Testis (tissue), 2 donors: Measurements from ENCODE around the gene PARD6B.

Experiments
- POLR2A ChIP-seq: fragments of 450-650 bp; IDR thresholded peaks from one replicate; pipeline ENCODE4 v1.6.1; 2017; ENCODE audit warnings: antibody characterized with exemption, mild to moderate bottlenecking, moderate library complexity
- TF ChIP-seq, protein P1 (sequence below), 3 experiments: fragments of 450-650 bp in 2 of 3; fragments of 200-600 bp in 1 of 3; sonication (generic) in 1 of 3; IDR thresholded peaks; one replicate each; pipeline ENCODE4 v1.5.1; 2016 to 2019; ENCODE audit warnings: antibody characterized with exemption in 3 of 3, mild to moderate bottlenecking in 2 of 3, moderate library complexity in 1 of 3

DNA sequence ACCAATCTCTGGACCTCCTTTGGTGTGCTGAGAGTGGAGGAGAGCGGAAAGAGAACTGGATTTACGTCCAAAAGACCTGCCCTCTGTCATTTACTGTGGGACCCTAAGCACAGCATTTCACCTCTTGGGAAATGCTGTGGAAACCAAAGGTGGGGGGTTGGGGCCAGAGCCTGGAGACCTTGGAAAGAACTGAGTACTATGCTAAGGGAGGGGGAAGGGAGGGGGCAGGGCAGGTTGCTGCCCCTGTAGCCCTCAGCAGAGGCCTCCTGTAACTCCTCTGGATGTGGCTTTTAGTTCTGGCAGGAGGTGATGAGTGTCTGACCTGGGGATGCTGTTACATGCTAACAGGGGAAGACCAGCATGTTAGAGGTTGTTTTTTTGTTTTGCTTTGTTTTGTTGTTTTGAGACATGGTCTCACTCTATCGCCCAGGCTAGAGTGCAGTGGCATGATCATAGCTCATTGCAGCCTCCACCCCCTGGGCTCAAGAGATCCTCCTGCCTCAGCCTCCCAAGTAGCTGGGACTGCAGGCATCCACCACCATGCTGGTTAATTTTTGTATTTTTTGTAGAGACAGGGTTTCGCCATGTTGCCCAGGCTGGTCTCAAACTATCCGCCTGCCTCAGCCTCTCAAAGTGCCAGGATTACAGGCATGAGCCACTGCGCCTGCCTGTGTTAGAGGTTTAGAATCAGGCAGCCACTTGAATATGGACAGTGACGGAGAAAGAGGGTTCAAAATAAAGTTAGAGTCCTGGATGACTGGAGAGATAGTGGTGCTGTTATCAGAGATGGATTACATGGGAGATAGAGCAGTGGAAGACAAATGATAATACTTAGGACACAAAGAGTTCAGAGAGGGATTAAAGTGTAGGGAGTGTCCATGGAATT is 18.4 kb upstream of the PARD6B start:
- TF ChIP-seq, protein P1, sequence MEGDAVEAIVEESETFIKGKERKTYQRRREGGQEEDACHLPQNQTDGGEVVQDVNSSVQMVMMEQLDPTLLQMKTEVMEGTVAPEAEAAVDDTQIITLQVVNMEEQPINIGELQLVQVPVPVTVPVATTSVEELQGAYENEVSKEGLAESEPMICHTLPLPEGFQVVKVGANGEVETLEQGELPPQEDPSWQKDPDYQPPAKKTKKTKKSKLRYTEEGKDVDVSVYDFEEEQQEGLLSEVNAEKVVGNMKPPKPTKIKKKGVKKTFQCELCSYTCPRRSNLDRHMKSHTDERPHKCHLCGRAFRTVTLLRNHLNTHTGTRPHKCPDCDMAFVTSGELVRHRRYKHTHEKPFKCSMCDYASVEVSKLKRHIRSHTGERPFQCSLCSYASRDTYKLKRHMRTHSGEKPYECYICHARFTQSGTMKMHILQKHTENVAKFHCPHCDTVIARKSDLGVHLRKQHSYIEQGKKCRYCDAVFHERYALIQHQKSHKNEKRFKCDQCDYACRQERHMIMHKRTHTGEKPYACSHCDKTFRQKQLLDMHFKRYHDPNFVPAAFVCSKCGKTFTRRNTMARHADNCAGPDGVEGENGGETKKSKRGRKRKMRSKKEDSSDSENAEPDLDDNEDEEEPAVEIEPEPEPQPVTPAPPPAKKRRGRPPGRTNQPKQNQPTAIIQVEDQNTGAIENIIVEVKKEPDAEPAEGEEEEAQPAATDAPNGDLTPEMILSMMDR (IDR thresholded peaks at IDR 0.05), result no peak
- TF ChIP-seq POLR2A, result no peak
